Stimulated activated CD4-positive, alpha-beta T cell treated with anti-CD3 and anti-CD28 coated beads, Interleukin-1b, Interleukin-23, amount 100 ng/mL, for 48 hours (primary cell): ENCODE data around the gene CRPPA.
A peak's percentile ranks its signal among the peaks of the same experiment; 100 is the strongest.

ENCODE experiments used
- DNase-seq: peaks from one replicate; pipeline ENCODE4 v3.0.0-alpha.2; 2020

Gene CRPPA

DNA sequence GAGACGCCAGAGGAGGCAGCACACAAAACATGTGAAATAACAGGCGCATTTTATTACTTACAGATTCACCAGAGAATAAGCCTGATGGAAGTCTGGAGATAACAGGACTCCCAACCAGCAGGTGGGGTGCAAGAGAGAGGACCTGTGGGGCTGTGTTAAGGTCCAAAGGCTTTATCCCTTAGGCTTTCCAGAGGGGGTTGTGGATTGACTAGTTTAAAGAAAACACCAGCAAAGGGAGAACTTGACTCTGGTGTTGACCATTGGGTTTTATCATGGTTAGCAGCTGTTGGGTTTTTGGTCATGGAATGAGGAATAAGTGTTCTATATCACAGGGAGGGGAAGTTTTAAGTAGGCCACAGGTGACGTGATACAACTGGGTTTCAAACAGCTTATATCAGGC is 1.6 kb upstream of the CRPPA start:
- DNase-seq, result no peak

DNA sequence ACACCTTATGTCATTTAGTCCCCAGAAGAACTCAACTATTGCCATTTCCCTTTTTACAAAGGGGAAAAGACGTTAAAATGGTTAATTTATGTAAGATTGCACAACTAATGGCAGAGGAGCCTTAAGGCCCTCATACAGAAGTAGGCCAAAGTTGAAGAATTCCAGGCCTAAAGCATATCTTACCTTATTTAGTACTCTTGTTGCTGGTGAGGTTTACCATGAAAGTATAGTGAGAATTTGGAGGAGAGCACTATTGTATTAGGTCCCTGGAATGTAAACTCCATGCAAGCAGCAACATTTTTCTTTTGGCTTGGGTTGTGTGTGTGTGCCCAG is 731 bp upstream of the CRPPA start:
- DNase-seq, result no peak

DNA sequence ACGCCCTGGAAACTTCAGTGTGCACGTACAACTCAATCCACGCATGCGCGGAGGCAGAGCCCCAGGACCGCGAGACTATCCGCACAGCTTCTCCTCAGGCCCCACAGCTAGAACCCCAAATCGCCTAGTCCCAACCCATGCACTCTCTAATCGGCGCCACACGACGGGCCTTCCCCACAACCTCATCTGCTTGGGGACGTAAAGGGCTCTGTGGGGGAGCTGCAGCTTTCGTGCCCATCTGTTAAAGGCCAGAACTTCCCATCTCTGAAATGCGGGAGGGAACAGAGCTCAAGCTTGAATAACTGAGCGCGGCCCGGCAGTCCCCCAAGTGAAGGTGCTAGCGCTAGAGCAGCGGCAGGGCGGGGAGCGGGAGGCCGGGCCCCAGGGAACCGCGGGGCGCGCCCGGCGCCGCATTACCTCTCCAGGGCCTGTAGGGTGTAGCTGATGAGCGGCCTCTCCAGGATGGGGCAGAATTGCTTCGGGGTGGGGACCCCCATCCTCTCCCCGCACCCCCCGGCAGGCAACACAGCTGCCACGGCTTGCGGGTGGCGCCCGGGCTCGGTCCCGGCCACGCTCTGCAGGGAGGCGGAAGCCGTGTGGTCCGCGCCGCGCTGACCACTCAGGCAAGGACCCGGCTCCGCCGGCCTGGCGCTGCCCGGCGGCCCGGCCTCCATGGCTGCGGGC is 547 bp downstream of the CRPPA start:
- peak; percentile 89 for DNase-seq

DNA sequence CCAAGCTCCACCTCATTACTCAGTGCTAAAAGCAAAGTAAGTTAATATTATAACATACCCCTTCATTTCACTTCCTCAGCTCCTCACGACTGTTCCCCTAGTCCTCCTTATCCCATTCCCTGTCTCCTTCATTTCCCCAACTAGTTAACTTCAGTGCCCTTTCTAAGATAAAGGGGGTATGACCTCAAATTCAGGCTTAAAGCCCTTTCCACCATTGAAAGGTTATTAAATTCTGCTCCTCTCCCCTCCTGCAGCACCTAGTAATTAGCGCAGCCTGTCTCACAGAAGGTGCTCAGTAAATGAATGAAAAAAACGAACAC is 1.0 kb downstream of the CRPPA start:
- DNase-seq, result no peak

DNA sequence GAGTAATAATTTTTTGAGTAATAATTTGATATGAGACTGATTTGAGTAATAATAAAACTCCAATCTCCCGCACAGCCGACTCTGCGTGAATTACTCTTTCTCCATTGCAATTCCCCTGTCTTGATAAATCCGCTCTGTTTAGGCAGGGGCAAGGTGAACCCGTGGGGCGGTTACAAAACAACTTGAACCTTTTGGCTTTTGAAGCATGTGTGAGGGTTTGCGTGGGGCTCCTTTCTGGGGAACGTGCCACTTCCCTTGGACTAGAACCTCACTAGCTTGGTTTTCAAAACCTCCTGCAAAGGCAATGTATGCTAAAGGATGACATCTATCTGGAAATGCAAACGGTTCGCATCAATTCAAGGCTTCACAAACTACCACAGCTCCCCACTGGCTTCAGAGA is 1.5 kb downstream of the CRPPA start:
- no peak for DNase-seq

DNA sequence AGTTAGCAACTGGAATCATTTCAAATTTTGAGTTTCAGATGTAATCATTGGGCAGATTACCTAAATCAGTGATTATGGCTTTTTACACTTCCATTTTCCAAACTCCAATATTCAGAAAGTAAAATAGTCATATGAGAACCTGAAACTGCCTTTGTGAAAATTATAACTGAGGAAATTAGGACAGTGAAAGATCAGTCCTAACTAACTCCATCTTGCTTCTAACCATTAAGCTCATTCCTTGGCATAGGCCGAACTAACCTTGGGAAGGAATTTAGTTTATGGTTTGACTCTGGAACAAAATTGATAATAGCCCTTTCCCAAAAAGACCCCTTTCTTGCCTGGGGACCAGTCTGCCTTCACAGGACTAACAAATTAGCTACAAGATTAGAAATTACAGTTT is 2.2 kb downstream of the CRPPA start:
- DNase-seq, result no peak

DNA sequence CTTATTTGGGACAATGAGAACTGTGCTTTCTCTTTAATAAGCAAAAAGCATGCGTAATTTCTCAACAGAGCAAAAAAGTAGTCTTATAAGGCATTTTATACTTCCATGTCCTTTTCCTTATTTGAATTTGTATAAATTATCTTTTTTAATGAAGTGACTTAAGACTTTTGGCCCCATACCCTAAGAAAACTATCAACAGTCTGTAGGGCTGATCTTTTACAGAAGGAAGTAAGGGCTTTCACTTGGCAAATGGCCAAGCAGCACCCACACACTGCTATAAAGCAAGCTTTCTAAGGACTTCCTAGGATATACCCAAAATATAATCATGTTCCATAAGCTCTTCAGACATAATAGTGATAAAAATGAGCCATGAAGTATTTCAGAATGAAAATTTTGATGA is 3.4 kb downstream of the CRPPA start:
- no peak for DNase-seq

DNA sequence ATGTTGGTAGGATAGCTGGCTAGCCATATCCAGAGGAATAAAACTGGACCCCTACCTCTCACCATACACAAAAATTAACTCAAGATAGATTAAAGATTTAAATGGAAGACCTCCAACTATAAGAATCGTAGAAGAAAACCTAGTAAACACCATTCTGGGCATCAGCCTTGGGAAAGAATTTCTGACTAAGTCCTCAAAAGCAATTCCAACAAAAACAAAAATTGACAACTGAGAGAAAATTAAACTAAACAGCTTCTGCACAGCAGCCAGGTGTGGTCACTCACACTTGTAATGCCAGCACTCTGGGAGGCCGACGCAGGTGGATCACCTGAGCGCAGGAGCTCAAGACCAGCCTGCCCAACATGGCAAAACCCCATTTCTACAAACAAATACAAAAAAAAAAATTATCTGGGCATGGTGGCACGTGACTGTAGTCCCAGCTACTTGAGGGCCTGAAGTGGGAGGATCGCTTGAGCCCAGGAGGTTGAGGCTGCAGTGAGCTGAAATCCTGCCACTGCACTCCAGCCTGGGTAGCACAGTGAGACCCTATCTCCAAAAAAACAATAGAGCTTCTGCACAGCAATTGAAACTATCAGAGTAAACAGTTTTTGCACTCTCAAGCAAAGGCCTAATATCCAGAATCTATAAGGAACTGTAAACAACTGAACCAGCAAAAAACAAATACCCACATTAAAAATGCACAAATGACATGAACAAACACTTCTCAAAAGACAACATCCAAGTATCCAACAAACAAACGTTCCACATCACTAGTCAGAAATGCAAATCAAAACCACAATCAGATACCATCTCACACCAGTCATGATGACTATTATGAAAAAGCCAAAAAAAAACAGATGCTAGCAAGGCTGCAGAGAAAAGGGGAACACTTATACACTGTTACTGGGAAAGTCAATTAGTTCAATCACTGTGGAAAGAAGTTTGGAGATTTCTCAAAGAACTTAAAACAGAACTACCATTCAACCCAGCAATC is 4.8 kb downstream of the CRPPA start:
- no peak for DNase-seq

DNA sequence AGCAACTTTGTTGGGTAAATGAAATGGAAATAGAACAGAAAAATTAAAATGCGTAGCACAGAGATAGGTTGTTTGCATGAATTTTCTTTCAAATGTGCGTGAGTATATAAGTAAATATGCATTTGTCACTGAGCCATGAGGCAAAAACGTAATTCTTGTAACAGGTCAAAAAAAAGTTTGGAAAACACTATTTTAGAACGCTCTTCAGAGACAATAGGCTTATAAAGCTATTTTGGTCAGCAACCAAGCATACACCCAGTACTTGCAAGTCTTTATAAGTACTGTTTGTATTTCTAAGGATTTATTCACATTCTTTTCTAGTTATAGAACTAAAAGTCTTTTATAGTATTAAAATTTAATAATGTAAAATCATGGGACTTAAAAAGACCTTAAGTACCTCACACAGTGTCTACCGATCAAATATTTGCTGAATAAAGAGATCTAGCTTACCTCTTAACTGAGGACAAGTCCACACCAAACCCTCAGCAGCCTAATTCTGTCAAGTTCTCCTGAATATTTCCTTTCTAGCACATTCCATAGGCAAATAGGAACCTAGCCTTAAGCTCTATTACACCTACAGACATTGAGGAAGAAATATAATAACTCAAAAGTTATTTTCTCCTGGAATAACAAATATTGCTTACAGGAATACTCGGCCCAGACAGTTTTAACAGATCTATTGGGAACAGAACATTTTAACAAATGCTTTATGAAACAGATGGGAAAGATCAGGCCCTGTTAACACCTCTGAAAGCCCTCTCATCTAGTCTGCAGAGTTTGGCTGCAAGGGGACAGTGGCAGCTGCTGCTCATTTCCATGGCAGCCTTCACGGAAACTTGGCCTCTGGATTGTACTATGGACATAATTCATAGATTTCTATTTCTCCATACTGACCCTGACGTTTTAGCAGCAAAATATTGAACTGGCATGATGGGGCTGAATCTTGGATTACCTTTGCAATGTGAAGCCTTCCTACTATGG is 8.8 kb downstream of the CRPPA start:
- no peak for DNase-seq

DNA sequence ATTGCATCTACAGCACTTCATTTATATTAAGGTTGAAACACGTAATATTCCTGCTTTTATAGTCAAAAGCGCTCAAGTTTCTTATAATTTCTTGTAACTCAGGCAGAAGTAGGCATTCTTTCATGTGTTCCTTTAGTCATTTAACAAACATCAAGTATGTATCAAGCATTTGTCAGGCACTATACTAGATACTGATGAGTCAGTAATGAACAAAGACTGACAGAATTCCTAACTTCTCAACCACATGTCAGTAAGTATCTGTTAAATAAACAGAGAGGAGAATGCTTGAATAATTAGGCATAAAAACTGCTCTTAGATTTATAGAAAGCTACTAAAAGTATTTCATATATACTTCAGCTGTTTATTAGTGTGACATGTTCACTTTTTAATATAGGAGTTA is 9.9 kb downstream of the CRPPA start:
- no peak for DNase-seq

DNA sequence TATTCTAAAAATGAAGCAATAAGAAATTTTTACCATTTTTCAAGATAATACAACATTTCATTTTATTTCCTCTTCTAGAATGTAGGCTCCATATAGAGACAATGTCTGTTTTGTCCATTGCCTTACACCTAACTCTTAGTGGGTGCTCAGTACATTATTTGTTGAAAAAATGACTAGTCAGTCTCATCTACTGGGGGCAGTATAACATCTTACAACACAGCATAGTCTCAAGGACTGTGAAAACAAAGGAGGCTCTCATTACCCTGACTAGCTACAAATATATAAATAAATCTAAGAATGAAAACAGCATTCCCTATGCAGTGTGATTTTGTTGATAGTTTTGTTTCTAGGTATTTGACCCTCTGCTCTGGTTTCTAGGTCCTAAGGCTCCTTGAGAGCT is 11.6 kb downstream of the CRPPA start:
- no peak for DNase-seq

DNA sequence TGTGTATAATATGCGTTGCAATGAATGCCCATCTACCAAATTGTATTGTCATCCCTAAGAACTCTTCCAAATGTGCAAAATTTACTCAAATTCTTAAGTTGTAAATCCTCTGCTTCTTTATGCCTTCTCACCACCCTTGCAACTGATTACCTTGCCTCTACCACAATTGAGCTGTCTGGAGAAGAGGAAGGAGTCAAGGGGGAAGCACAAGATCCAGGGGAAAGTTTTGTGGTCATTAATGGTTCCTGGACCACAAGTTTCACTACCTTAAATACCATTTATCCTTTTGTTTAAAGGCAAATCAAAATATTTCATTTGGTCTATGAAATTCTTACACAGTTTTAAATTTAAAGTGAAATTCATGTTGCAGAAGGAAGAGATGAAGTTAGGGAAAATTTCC is 16.7 kb downstream of the CRPPA start:
- DNase-seq, result no peak

DNA sequence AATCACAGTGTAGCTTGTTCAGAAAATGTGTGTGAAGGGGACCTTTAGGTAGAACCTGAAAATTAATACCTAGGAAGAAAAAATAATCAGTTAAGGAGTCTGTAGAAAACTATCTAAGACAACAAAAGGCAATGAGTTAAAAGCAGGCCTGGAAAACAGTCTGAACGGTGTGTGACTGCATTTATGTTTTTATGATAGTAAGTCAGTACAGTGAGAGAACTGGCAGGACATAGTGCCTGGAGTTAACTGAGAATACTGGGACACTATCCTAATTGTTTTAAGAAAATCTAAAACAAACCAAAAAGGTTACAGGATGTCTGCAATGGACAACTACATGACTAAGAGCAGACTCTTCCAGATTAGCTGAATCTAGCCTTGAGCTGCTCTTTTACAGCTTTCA is 17.9 kb downstream of the CRPPA start:
- no peak for DNase-seq

DNA sequence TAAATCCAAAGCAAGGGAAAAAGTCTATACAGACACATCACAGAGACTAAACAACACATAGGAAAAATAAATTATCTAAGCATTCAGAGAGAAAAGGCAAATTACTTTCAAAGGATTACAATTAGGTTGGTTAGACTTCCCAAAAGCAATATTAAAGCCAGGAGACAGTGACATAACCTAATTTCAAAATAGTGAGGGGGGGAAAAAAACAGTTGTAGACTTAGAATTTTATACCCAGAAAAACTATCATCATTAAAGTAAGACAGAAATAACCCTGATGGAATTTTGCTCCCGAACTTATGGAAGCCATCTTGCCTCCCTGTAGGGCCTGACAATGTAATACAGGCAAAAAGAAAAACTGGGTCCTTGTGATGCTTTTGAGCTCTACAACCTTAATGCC is 18.4 kb downstream of the CRPPA start:
- no peak for DNase-seq

DNA sequence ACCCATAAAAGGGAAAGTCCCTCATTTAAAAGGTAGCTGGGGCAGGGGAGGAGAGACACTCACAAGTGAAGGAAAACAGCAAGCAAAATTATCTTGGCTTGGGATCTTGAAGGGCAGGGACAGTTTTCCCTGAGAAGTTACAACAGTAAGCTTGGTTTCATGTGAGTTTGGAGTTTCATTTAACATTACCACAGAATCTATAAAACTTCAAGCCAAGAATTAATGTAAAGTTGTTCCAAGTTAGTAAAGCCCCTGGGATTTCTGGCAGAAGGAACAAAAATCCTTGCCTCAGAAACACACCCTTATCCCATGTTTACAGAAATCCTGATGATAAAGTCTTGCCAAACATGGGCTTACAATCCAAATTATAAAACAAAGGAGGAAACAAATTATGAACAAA is 19.2 kb downstream of the CRPPA start:
- DNase-seq, result no peak

DNA sequence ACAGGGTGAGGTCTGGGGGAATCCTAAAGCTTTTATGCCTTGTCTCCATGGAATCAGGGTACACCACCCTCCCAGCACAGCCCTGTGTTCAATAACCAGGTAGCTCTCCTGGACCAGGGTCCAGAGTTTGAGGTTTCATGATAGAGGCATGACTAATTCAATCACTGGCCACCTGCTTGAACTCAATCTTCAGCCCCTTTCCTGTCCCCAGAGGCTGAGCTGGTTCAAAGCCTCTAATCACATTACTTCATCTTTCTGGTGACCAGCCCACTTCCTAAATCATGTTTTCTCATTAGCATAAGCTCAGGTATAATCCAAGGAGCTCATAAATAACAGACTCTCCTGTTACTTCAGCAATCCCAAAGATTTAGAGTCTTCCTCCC is 20.5 kb downstream of the CRPPA start:
- DNase-seq, result no peak

DNA sequence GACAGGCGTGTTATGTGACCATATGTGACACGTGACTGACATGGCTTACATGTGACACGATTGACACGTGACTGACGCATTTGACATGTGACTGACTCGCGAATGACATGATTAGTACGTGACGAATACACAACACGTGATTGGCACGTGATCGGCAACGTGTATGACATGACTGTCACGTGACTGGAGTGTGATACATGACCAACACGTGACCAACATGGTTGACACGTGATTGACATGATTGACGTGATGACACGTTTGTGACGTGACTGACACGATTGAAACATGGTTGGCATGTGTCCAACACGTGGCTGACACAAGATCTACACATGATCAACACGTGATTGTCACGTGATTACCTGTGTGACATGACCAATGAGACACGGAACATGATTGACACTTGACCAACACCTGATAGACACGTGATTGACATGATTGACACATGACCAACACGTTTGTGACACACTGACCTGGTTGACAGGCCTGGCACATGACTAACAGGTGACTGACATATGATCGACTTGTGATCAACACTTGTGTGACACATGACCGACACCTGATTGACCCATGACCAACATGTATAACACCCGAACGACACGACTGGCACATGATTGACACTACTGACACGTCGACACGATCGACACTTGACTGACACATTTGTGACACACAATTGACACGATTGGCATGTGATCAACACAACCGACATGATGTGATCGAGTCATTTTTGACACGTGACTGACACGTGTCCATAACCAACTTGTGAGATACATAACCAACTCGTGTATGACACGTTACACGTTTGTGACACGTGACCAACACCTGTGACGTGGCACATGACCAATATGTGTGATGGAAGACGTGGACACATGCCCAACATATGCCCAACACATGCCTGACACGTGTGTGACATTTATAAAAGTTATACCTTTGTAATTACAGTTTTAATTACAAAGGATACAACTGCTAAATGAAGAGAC is 21.1 kb downstream of the CRPPA start:
- DNase-seq, result no peak

DNA sequence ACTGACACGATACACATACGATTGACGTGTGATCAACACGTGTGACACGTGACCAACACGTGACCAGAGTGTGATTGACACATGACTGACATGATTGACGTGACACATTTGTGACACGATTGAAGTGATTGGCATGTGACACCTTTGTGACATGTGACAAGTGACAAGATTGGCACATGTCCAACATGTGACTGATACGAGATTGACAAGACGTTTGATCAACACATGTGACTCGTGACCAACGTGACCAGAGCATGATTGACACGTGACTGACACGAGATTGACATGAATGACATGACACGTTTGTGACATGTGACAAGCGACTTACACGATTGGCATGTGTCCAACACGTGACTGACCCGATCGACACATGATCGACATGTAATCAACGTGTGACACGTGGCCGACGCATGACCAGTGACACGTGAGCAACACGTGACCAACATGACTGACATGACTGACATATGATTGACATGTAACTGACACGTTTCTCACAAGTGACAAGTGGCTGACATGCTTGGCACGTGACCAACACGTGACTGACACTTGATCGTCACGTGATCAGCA is 22.0 kb downstream of the CRPPA start:
- DNase-seq, result no peak

DNA sequence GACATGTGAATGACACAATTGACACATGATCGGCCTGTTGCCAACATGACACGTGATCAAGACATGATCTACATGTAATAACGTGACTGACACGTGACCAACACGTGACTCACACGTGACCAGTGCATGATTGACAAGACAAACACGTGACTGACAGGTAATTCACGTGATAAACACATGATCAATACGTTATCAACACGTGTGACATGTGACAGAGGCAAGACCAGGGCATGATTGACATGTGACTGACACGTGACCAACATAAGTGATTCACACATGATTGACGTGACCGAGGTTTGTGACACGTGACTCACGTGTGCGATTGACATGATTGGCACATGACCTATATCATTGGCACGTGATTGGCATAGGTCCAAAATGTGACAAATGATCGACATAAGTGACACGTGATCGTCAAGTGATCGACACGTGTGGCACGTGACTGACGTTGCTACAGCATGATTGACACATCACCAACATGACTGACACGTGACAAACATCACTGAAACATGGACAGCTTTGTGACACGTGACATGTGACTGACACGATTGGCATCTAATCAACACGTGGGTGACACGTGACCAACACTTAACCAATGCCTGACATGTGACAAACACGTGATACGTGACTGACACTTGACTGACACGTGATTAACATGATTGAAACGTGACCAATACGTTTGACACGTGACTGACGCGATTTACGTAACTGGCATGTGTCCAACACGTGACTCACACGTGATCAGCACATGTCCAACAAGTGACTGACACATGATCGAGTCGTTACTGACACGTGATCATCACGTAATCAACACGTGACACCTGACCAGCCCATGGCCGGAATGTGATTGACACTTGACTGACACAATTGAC is 23.0 kb downstream of the CRPPA start:
- no peak for DNase-seq

DNA sequence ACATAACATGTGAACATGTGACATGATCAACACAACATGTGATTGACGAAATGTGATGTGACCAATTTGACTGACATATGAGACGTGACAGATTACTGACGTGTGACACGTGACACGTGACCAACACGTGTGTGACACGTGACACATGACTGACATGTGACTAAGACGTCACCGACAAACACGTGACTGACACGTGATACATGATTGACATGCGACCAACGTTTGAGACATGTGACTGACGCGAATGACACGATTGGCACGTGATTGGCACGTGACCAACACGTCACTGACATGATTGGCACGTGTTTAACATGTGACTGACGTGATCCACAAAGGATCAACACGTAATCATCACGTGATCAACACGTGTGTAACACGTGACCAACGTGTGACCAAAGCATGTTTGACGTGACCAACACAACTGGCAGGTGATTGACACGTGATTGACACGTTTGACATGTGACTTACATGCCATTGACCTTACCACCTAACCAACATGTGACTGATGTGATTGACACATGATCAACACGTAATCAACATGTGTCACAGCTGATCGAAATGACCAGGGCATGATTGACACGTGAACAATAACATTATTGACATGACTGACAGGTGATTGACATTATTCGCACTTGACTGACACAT is 23.7 kb downstream of the CRPPA start:
- no peak for DNase-seq
